Endothelial cell of umbilical vein (primary cell): ENCODE data around the gene WDR72. TPM values are rescaled to one million over a fixed set of nuclear protein-coding genes. Genes with fewer than 3 reads are reported as not detected.

Source experiments
- BruUV-seq: library from RNA; stranded (reverse); fragments of 400-500 nt; replicated peaks from 2 replicates; lab custom pipeline; 2021; lab: Mats Ljungman, UMichigan
- CTCF ChIA-PET: fragments of 300-600, 350-600 bp; sonication (Branson Sonifier 250); formaldehyde crosslinking; loops from one replicate; lab custom pipeline; 2021; ENCODE audit warnings: antibody characterized with exemption, inconsistent platforms; lab: Charles Lee
- POLR2A ChIA-PET: fragments of 300-600, 350-600 bp; sonication (Branson Sonifier 250); formaldehyde crosslinking; loops from one replicate; lab custom pipeline; 2021; ENCODE audit warnings: antibody characterized with exemption, inconsistent platforms; lab: Charles Lee
- DNase-seq: peaks from one replicate; pipeline ENCODE4 v3.0.0-alpha.2; 2011; ENCODE audit warnings: low read depth, low spot score
- FAIRE-seq: peaks from 2 replicates; lab custom pipeline; 2011; peaks lifted over from hg19 to GRCh38; lab: Jason Lieb, UNC
- H2AFZ ChIP-seq: 2 replicates; pipeline ENCODE4 v1.6.0; 2012; ENCODE audit warnings: low read depth, low read length, control low read depth, inconsistent platforms
- H3K27ac ChIP-seq: 2 replicates; pipeline ENCODE4 v1.5.1; 2011; ENCODE audit warnings: low read depth, mild to moderate bottlenecking, control low read depth, low read length, moderate library complexity; ENCODE audit not compliant: insufficient read depth
- H3K27me3 ChIP-seq, 2 experiments: 2 replicates each; pipeline versions ENCODE4 v1.6.0 to v1.6.1; 2011; ENCODE audit warnings: low read length in 2 of 2, mixed read lengths in 1 of 2; ENCODE audit not compliant: control insufficient read depth in 2 of 2, insufficient read depth in 2 of 2
- H3K36me3 ChIP-seq, 2 experiments: 2 replicates in 1 of 2; 3 replicates in 1 of 2; pipeline ENCODE4 v1.5.1; 2011; ENCODE audit warnings: low read length in 2 of 2, mild to moderate bottlenecking in 1 of 2, moderate library complexity in 1 of 2; ENCODE audit not compliant: control insufficient read depth in 2 of 2, insufficient read depth in 2 of 2; ENCODE audit errors: extremely low read depth in 1 of 2
- H3K4me1 ChIP-seq: 3 replicates; pipeline ENCODE4 v1.5.1; 2011; ENCODE audit warnings: mild to moderate bottlenecking, low read length; ENCODE audit not compliant: control insufficient read depth, insufficient read depth; ENCODE audit errors: extremely low read depth
- H3K4me2 ChIP-seq: 2 replicates; pipeline ENCODE4 v1.6.1; 2011; ENCODE audit warnings: low read length, control low read depth, mixed read lengths; ENCODE audit not compliant: insufficient read depth
- H3K4me3 ChIP-seq, 3 experiments: fragments of 200-600 bp in 1 of 3; sonication (generic), shearing (Covaris generic) in 1 of 3; replicated peaks in 1 of 3; 2 replicates each; pipeline ENCODE4 v1.5.1; 2011 to 2016; ENCODE audit warnings: control low read depth in 3 of 3, low read length in 3 of 3, mild to moderate bottlenecking in 2 of 3, inconsistent platforms in 1 of 3, low read depth in 1 of 3, moderate library complexity in 1 of 3; ENCODE audit not compliant: insufficient read depth in 1 of 3
- H3K79me2 ChIP-seq: 2 replicates; pipeline ENCODE4 v1.6.0; 2012; ENCODE audit warnings: low read length, inconsistent platforms; ENCODE audit not compliant: control insufficient read depth, insufficient read depth
- H3K9ac ChIP-seq: replicated peaks from 2 replicates; pipeline ENCODE3; 2011; ENCODE audit warnings: low read length, control low read depth; ENCODE audit not compliant: insufficient read depth; ENCODE audit errors: extremely low read depth
- H3K9me1 ChIP-seq: replicated peaks from 3 replicates; pipeline ENCODE4 v1.6.0; 2011; ENCODE audit warnings: mild to moderate bottlenecking, low read length; ENCODE audit not compliant: control insufficient read depth, insufficient read depth; ENCODE audit errors: extremely low read depth
- H3K9me3 ChIP-seq: replicated peaks from 2 replicates; pipeline ENCODE4 v1.5.1; 2012; ENCODE audit warnings: low read length, inconsistent platforms; ENCODE audit not compliant: control insufficient read depth, insufficient read depth
- H4K20me1 ChIP-seq: replicated peaks from 2 replicates; pipeline ENCODE3; 2011; ENCODE audit warnings: mild to moderate bottlenecking, low read length; ENCODE audit not compliant: control insufficient read depth, insufficient read depth; ENCODE audit errors: extremely low read depth
- EZH2 ChIP-seq: IDR thresholded peaks from 2 replicates; pipeline ENCODE4 v1.6.1; 2012; ENCODE audit warnings: borderline replicate concordance, low read depth, mild to moderate bottlenecking, moderate library complexity, low read length, inconsistent platforms; ENCODE audit not compliant: severe bottlenecking
- FOS ChIP-seq: IDR thresholded peaks from 2 replicates; pipeline ENCODE4 v1.6.1; 2011; ENCODE audit warnings: mild to moderate bottlenecking, low read length, moderate library complexity, borderline replicate concordance; ENCODE audit not compliant: insufficient read depth
- GATA2 ChIP-seq: IDR thresholded peaks from 2 replicates; pipeline ENCODE4 v1.7.0; 2011; ENCODE audit warnings: low read depth, mild to moderate bottlenecking, moderate library complexity, mixed read lengths, low read length; ENCODE audit not compliant: insufficient read length, insufficient read depth
- JUN ChIP-seq: IDR thresholded peaks from 2 replicates; pipeline ENCODE4 v1.6.1; 2011; ENCODE audit warnings: borderline replicate concordance, low read depth; ENCODE audit not compliant: insufficient read length, insufficient read depth
- POLR2AphosphoS5 ChIP-seq: IDR thresholded peaks from 2 replicates; pipeline ENCODE4 v1.6.1; 2012; ENCODE audit warnings: low read depth, mild to moderate bottlenecking, control low read depth, low read length, moderate library complexity; ENCODE audit not compliant: insufficient read depth
- dilution Hi-C: fragments of 300-500 bp; cut with MboI; formaldehyde crosslinking; loops from one replicate; pipeline ENCODE4 v1.15.0; 2019; ENCODE audit warnings: low sequenced_read_pairs; ENCODE audit not compliant: extremely low pct_ligation_motif_present
- intact Hi-C: fragments of 100-400 bp; cut with micrococcal nuclease; formaldehyde crosslinking; loops from one replicate; pipeline ENCODE4 v1.10.0; 2022
- polyA plus RNA-seq, 4 experiments: library from polyadenylated mRNA; depleted of rRNA in 3 of 4; stranded (reverse) in 3 of 4; unstranded in 1 of 4; fragments of >200 nt; gene quantifications; 2 replicates each; pipeline versions ENCODE4 v1.2.1 to v1.2.3, GENCODE V29; 2011 to 2012; ENCODE audit warnings: missing spikeins in 1 of 4
- total RNA-seq: library from RNA; stranded (reverse); gene quantifications from 2 replicates; pipeline ENCODE4 v1.2.3, GENCODE V29; 2021
- TF ChIP-seq, protein P1 (sequence below), 2 donors: IDR thresholded peaks; 1 replicate in 1 of 2; 2 replicates in 1 of 2; pipeline ENCODE4 v1.5.1; 2011; ENCODE audit warnings: low read length in 2 of 2, mild to moderate bottlenecking in 2 of 2, moderate library complexity in 2 of 2, control low read depth in 1 of 2, inconsistent platforms in 1 of 2, low read depth in 1 of 2; ENCODE audit not compliant: insufficient read depth in 1 of 2; ENCODE audit errors: extremely low read depth in 1 of 2
- TF ChIP-seq, protein P2 (sequence below): IDR thresholded peaks from 2 replicates; pipeline ENCODE4 v1.6.1; 2011; ENCODE audit not compliant: insufficient read depth, insufficient read length

Gene WDR72
- total and polyA plus RNA-seq, 2 donors (not counting 3 experiments of a cell fraction or from before 2014, with no cell fraction given), result not detected

DNA sequence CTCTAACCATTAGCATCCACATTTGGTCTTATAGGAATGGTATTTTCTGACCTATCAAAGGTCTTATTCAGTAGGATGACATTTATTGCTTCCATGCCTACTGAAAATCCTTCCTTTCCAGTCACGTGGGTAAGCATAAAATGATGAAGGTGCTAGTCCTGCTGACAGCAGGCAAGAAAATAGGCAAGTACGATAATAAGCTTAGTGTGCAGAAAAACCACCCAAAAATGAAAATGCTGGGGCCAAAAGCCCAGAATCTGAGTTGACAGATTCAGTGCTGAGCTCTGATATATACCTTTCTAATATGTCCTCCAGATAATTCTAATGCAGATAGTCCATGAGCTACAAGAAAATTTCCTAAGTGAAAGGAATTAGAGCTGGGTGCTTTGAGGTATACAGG is 194.8 kb downstream of the WDR72 start:
- DNase-seq (no peak), FAIRE-seq (no peak)
- peaks cover 0 to 2% of the 10 kb centered on the region in 2 experiments for H3K27me3 ChIP-seq
- H3K79me2 ChIP-seq, result no peaks in the 10 kb centered on the region
- TF ChIP-seq EZH2, result no peak
- TF ChIP-seq POLR2AphosphoS5, result no peak
- TF ChIP-seq, protein P1, sequence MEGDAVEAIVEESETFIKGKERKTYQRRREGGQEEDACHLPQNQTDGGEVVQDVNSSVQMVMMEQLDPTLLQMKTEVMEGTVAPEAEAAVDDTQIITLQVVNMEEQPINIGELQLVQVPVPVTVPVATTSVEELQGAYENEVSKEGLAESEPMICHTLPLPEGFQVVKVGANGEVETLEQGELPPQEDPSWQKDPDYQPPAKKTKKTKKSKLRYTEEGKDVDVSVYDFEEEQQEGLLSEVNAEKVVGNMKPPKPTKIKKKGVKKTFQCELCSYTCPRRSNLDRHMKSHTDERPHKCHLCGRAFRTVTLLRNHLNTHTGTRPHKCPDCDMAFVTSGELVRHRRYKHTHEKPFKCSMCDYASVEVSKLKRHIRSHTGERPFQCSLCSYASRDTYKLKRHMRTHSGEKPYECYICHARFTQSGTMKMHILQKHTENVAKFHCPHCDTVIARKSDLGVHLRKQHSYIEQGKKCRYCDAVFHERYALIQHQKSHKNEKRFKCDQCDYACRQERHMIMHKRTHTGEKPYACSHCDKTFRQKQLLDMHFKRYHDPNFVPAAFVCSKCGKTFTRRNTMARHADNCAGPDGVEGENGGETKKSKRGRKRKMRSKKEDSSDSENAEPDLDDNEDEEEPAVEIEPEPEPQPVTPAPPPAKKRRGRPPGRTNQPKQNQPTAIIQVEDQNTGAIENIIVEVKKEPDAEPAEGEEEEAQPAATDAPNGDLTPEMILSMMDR (IDR thresholded peaks at IDR 0.05; ENCODE audit: extremely low read depth in 1 of 2, insufficient read depth in 1 of 2, low read depth in 1 of 2, low read length in 2 of 2), result no peak
- BruUV-seq, result no TSS peak
- H3K4me1 ChIP-seq, result no peaks in the 10 kb centered on the region
- H3K9me3 ChIP-seq, result no peaks in the 10 kb centered on the region
- H3K27ac ChIP-seq, result no peak overlapping the region
- H3K4me3 ChIP-seq, result no peak overlapping the region
- H3K9me1 ChIP-seq, result no peaks in the 10 kb centered on the region
- intact Hi-C loops (loop anchor here (5.0 kb wide), 1 partner anchor 48 kb away; no protein-coding TSS in a partner anchor), dilution Hi-C loops (no loop called here)
- H3K36me3 ChIP-seq, result no peaks in the 10 kb centered on the region
- POLR2A ChIA-PET, result no interaction called here
- H4K20me1 ChIP-seq, result no peaks in the 10 kb centered on the region
- no peak overlapping the region for H3K9ac ChIP-seq
- no peak overlapping the region for H2AFZ ChIP-seq
- CTCF ChIA-PET, result interaction anchor here (0.8 kb wide), 1 partner anchor 15 kb away, joined by 3 read pairs; no protein-coding TSS in a partner anchor
- H3K4me2 ChIP-seq, result no peak overlapping the region

DNA sequence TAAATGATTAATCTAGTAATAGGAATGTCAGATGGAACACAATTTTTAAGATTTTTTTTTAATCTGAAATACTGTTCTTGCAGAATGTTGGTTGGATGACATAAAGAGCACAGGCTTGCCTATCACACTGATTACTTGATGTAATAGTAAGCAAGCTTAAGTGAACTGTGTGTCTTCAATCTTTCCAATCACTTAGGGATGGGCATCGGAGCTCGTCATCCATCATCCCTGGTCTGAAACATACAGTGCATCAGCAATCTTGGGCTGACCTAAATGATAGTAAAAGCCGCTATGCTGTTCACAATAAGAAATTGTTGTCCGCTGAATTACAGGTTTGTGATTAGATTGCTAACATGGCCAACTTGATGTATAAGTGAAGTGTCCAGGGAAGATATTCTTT is 195.8 kb downstream of the WDR72 start:
- ChIA-PET POLR2A (no interaction called here), CTCF (no interaction called here)
- TF ChIP-seq, protein P1 (IDR thresholded peaks at IDR 0.05; ENCODE audit: extremely low read depth in 1 of 2, insufficient read depth in 1 of 2, low read depth in 1 of 2, low read length in 2 of 2), result no peak
- TF ChIP-seq, protein P2, sequence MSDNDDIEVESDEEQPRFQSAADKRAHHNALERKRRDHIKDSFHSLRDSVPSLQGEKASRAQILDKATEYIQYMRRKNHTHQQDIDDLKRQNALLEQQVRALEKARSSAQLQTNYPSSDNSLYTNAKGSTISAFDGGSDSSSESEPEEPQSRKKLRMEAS, result no peak
- no peak for TF ChIP-seq JUN
- TF ChIP-seq FOS, result no peak
- TF ChIP-seq EZH2, result no peak
- no peak for TF ChIP-seq POLR2AphosphoS5
- no peak for TF ChIP-seq GATA2
- no peaks in the 10 kb centered on the region for H3K9me1 ChIP-seq
- H3K9ac ChIP-seq, result no peak overlapping the region
- no peak overlapping the region for H2AFZ ChIP-seq
- intact Hi-C loops, result no loop called here
- H3K4me2 ChIP-seq, result no peak overlapping the region
- H3K4me3 ChIP-seq, result no peak overlapping the region
- no peaks in the 10 kb centered on the region for H3K9me3 ChIP-seq
- no peaks in the 10 kb centered on the region for H3K36me3 ChIP-seq
- H4K20me1 ChIP-seq, result no peaks in the 10 kb centered on the region
- DNase-seq, result no peak
- peaks cover 0 to 2% of the 10 kb centered on the region in 2 experiments for H3K27me3 ChIP-seq
- dilution Hi-C loops, result no loop called here
- no peak overlapping the region for H3K27ac ChIP-seq
- no peaks in the 10 kb centered on the region for H3K79me2 ChIP-seq
- H3K4me1 ChIP-seq, result no peaks in the 10 kb centered on the region
- no TSS peak for BruUV-seq
- no peak for FAIRE-seq
